GM21360 (cell line): ENCODE results near the gene PLEKHM3.

Experiments used
- ATAC-seq: cut with Tn5 transposase; IDR thresholded peaks from one replicate; pipeline ENCODE4 v1.9.1; 2021; ENCODE audit warnings: mild to moderate bottlenecking, moderate library complexity; ENCODE audit not compliant: unreplicated experiment

The PLEKHM3 gene

GRCh38 chr2:207895274-207895860, 130.0 kb downstream of the PLEKHM3 start:
- ATAC-seq, result no peak

GRCh38 chr2:207892716-207893402, 132.5 kb downstream of the PLEKHM3 start:
- ATAC-seq, result no peak

- ATAC-seq, result no peak
Observed at GRCh38 chr2:207891086-207891844, 134.1 kb downstream of the PLEKHM3 start.

GRCh38 chr2:207887500-207887899, 137.8 kb downstream of the PLEKHM3 start:
- no peak for ATAC-seq

GRCh38 chr2:207885010-207885409, 140.3 kb downstream of the PLEKHM3 start:
- no peak for ATAC-seq

DNA sequence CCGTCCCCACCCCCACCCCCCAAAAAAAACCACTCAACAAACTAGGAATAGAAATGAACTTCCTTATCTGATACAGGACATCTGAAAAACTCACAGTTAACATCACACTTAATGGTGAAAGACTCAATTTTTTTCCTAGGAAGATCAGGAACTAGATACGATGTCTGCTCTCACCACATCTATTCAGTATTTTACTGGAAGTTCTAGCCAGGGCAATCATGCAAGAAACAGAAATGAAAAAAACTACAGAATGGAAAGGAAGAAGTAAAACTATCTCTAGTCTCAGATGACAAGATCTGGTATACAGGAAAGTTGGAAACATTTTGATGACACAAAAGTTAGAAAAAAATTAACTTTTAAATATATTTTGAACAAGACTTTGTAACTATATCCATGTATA, 141.2 kb downstream of the PLEKHM3 start:
- ATAC-seq, result no peak

DNA sequence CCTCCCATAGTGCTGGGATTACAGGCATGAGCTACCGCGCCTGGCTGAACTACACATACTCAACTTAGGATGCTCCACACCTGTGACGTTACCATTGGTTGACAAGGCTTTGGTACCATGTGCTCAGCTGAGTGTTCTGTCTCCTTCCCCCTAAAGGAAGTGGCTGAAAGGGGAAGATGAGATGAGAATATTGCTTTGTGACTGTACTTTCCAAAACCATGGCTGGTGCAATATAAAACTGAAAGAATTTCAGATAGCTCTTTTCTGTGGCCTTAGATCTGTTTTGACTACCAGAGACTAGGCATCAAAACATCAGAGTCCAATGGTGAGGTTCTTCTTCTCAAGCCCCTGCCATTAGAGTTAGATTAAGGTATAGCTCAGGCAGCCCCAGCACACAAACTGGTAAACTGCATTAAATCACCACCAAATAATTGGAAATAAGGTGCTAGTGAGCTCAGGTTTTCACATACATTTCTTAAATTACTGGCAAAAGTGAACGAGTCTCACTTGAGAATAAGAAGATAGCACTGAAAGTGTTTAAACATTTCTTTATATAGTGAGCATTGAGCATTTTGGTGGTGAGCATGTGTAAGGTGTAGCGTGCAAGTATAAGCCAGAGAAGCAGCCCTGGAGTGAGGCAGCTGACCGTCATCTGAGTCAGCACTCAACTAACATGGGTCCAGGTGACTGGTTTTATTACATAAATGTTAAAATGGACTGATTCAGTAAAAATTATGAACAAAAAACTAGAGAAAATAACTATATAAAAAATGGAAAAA, 142.1 kb downstream of the PLEKHM3 start:
- no peak for ATAC-seq

GRCh38 chr2:207881902-207882301, 143.4 kb downstream of the PLEKHM3 start:
- ATAC-seq, result no peak

DNA sequence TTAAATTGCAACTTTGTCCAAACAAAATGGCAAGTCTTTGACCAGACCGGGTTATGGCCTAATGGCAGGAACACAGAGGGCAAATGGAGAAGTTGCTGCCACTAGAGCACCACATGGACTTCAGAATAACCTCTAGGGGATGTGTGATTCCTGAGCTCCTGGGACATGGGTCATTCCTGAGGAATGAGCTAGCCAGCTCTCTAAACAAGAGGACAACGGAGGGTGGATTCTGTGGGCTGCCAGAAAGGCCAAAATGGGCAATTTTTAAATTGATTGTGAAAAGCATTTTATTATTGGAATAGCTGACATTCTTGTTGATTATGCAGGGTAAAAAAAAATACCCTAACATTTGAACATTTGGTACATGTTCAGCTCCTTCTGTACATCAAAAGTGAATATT, 145.8 kb downstream of the PLEKHM3 start:
- ATAC-seq, result no peak

DNA sequence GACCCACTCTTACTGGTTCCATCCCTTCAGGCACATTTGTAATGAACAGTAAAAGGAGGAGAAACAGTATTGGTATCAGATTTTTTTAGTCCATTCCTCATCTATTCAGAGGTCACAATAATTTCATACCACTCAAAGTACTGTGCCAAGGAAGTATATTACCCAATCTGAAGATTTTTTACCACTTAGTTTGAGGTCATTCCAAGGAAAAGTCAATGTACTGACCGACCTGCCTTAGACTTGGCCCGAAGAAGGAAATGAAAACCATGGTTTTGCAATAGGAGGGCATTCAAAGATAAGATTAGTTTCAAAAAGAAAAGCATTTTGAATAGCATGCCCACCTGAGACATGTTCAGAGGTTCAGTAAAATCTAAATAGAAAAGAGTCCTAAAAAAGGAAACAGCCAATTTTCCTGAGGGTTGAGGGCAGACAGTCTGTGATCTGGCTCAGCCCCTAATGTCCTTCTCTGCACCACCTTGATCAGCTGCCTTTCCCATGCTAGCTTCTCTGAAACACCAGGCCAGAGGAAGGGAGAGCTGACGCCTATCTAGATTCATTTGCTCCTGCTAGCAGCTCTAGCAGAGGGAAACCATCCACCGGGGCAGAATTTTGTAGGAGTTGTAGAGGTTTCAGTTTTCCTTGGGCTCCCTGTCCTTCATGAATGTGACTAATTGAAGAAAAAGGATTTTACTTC, 148.3 kb downstream of the PLEKHM3 start:
- ATAC-seq, result no peak

DNA sequence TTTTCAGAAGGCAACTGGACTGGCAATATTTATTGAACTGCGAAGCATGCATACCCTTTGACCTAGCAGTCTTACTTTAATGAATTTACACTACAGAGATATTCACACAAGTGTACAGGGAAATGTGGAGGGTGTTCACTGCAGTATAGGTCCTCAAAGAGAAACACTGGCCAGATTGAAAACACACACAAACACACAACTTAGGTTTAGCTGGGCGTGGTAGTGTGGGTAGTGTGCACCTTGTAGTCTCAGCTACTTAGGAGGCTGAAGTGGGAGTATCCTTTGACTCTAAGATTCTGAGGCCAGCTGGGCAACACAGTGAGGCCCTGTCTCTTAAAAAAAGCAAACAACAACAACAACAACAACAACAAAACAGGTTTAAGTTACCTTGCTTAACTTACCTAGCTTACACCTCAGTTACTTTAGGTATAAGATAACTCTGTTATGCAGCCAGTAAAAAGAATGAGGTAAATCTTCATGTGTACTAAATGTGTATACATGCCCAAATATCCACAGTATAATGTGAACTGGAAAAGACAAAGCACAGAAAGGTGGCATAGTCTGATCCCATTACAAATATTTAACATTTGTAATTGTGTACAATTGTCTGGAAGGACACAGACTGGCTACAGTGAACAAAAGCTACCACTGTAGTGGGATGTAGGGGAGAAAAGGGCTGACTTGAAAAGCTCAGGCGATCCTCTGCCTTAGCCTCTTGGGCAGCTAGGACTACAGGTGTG, 149.7 kb downstream of the PLEKHM3 start:
- ATAC-seq, result no peak

GRCh38 chr2:207873794-207874193, 151.5 kb downstream of the PLEKHM3 start:
- ATAC-seq, result no peak

DNA sequence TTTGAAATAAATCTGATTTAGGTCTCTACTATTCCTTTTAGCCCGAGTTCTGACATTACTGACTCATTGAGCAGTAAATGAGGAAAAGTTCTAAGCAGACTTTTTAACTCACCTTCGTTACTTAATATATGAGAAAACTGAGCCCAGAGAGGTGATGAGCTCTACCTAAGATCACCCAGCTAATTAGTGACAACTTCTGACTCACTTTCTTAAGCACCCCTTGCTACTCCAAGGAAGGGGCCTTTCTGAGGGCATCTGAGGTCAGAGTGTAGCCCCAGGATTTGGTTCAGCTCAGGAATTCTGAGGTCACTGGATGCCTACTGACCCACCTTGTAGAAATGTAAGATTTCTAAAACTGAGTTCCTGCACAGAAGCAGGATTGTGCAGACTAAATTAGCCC, 153.4 kb downstream of the PLEKHM3 start:
- no peak for ATAC-seq

GRCh38 chr2:207871506-207871905, 153.8 kb downstream of the PLEKHM3 start:
- ATAC-seq, result no peak

GRCh38 chr2:207870814-207871213, 154.5 kb downstream of the PLEKHM3 start:
- ATAC-seq, result no peak

GRCh38 chr2:207869784-207870778, 155.2 kb downstream of the PLEKHM3 start:
- no peak for ATAC-seq

DNA sequence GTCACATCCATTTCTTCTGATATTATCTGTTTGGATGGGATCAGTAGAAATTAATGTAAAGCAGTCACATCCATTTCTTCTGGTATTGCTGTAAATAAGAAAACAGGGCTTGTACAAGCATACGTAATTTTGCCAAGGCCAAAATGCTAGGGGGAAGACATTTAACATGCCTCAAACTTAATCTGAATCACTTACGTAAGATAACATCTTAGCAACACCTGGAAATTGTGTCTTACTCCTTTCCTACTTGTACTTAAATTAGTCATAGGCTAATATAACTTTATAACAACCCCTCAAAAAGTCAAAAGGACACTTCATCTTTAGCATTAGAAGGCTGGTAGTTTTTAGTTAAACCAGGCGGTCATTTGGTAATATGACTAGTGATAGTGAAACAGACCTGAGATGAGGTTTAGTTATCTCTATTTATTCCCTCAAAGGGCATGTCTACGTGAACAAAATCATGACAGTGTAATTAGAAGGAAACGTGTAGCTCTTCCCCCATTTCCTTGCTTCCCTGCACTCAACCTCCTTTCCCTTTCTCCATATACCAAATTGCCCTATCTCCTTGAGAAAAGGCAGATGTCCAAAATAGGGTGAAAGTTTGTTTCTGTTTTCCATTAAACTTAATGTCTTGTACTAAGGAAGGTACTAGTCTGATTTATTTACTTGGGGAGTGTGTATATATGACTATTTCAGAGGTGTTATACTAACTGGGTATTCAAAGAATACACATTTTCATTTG, 156.3 kb downstream of the PLEKHM3 start:
- no peak for ATAC-seq

DNA sequence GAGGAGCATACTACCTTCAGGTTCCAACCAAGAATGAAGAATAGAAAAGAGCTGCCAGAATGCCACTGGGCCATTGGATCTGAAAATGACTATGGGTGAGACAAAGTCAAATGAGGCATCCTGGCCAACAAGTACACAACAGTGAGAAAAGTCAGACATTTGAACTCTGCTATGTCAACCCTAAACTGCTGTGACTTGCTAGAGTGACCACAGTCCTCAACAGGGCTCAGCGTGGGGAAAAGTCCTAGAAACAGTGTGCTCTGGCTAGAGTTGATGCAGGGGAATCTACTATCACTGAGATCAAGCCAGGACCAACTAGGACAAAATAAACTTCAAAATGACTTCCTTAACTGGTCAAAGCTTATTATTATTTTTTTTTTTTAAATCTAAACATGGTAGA, 157.4 kb downstream of the PLEKHM3 start:
- no peak for ATAC-seq
